Fibroblast of lung (primary cell): ENCODE results near the gene MTSS2.

ENCODE experiments used
- CTCF ChIP-seq, 2 donors: IDR thresholded peaks in 1 of 2; conservative IDR thresholded peaks in 1 of 2; 1 replicate in 1 of 2; 2 replicates in 1 of 2; pipeline ENCODE4 v1.5.1; 2011 to 2012; ENCODE audit warnings: low read length in 2 of 2, control low read depth in 1 of 2, inconsistent platforms in 1 of 2, low read depth in 1 of 2, mild to moderate bottlenecking in 1 of 2
- EZH2 ChIP-seq: IDR thresholded peaks from 2 replicates; pipeline ENCODE4 v1.5.1; 2012; ENCODE audit warnings: low read length, control low read depth, mild to moderate bottlenecking; ENCODE audit errors: missing control alignments

- no peak for TF ChIP-seq CTCF (conservative IDR thresholded peaks at IDR 0.05 in 1 of 2, IDR thresholded peaks at IDR 0.05 in 1 of 2; ENCODE audit: low read depth in 1 of 2, low read length in 2 of 2)
- no peak for TF ChIP-seq EZH2
These were observed 14.5 kb upstream of the MTSS2 start for GRCh38 chr16:70700101-70701020.
